Measurements from ENCODE around the gene UMAD1. TPM values are rescaled to one million over a fixed set of nuclear protein-coding genes. Genes with fewer than 3 reads are reported as not detected.

Gene UMAD1
- total RNA-seq, 1 donor = 13.8 TPM

DNA sequence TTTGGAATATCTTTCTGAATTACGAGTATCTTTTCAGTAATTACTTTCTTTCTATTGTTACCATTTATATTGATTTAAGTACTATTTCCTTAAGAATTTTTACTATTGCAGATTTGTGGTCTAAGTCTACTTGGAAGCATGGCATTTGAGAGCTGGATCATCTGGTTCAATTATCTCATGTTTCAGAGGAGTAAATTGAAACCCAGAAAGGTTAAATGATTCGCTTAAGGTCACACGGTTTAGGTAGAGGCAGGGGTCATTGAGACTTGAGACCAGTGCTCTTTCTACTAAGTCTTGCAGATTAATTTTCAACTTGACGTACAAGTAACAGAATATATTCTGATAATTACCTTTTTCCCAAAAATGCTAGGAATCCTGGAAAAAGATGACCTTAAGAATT is 218.9 kb downstream of the UMAD1 start:
- H3K4me3 ChIP-seq (ENCODE audit: low read depth, low read length) = no peak overlapping the region
- TF ChIP-seq, protein P1, sequence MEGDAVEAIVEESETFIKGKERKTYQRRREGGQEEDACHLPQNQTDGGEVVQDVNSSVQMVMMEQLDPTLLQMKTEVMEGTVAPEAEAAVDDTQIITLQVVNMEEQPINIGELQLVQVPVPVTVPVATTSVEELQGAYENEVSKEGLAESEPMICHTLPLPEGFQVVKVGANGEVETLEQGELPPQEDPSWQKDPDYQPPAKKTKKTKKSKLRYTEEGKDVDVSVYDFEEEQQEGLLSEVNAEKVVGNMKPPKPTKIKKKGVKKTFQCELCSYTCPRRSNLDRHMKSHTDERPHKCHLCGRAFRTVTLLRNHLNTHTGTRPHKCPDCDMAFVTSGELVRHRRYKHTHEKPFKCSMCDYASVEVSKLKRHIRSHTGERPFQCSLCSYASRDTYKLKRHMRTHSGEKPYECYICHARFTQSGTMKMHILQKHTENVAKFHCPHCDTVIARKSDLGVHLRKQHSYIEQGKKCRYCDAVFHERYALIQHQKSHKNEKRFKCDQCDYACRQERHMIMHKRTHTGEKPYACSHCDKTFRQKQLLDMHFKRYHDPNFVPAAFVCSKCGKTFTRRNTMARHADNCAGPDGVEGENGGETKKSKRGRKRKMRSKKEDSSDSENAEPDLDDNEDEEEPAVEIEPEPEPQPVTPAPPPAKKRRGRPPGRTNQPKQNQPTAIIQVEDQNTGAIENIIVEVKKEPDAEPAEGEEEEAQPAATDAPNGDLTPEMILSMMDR (IDR thresholded peaks at IDR 0.05; ENCODE audit: insufficient read depth, low read depth, low read length) = no peak
- no peak for DNase-seq (ENCODE audit: low read depth)

DNA sequence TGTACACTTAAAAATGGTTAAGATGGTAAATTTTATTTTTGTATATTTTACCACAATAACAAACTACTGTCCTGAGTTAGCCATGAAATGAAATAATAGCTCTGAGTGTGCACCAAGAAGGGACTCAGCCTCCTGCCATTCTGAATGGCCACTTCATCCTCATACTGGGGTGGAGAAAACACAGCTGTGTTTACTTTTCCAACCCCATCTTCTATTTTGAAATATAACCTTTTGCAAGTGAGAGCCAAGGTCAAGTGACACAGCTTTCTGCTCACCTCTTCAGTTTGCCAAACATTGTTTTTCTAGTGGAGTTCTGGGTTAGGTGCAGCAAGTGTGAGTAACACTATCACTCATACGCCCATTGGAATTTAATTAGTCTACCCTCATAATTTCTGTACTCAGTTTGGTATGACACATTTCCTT is 220.7 kb downstream of the UMAD1 start:
- TF ChIP-seq, protein P1 (IDR thresholded peaks at IDR 0.05; ENCODE audit: insufficient read depth, low read depth, low read length) = no peak
- H3K4me3 ChIP-seq (ENCODE audit: low read depth, low read length) = no peak overlapping the region
- DNase-seq (ENCODE audit: low read depth) = peak; percentile 58

DNA sequence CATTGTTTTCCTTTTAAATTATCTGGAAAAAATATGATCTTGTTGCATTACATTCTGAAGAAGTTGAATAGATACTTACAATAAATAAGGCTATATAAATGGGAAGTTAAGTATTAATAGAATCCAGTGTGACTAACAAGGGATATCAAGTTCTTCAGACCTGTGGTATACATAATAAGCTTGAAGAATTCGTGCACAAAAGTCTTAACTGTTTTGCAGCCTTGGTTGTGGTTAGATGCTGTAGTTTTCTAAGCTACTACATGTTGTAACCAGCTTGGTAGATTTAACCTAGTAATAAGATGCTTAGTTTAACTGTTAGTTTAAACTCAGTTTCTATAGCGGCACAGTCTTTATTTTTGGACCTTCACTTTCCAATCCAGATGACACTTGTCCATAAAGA is 221.8 kb downstream of the UMAD1 start:
- no peak for DNase-seq (ENCODE audit: low read depth)

DNA sequence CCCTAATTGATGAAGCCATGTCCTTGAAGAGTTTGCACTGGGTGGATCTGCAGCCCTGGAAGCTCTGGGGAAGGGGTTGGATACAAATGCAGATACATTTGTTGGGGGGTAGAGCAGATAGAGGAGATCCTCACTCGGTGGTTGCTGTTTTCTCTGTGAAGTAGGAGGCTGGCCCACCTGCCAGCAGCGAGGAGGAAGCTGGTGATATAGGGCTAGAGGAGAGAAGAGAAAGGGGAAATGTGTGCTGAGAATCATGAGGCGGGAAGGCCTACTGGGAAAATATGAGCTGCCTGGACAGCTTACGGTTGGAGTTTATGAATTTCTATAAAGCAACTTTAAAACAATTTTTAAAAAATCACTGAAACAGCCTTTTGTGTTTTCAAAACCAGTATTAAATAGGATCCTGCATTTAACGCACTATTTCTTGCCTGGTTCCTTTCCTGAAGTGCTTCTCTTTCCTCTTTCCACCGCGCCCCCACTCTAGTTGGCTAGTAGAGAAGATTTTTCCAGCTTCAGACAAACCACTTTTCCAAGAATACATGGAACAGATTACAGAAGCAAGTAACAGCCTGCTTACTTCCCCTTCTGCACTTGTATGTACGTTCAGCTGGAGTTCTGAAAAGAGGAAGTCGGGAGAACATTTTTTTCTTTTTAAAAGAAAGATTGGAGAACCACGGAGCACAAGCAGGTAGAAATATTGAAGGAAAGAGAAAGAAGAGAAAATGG is 227.5 kb downstream of the UMAD1 start:
- no peak for DNase-seq (ENCODE audit: low read depth)
- no peak overlapping the region for H3K4me3 ChIP-seq (ENCODE audit: low read depth, low read length)
- TF ChIP-seq, protein P1 (IDR thresholded peaks at IDR 0.05; ENCODE audit: insufficient read depth, low read depth, low read length) = no peak

More for the DNA sequence above, 221.8 kb downstream of the UMAD1 start:
- no peak overlapping the region for H3K4me3 ChIP-seq (ENCODE audit: low read depth, low read length)
- TF ChIP-seq, protein P1 (IDR thresholded peaks at IDR 0.05; ENCODE audit: insufficient read depth, low read depth, low read length) = no peak

DNA sequence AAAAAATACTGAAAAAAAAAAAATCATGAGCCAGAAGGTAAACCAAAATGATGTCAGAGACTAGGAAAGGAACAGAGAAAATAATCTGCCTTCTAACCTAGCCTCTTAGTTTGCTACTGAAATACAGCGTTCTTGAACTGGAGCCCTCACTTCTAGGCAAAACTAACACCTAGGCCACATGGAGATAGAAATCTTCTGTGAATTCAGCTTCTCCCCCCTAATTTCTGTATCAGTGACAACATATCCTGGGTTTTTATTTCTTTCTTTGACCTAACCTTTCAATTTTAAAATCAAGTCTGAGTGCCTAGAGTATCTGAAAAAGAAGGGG is 228.0 kb downstream of the UMAD1 start:
- H3K4me3 ChIP-seq (ENCODE audit: low read depth, low read length) = no peak overlapping the region
- no peak for DNase-seq (ENCODE audit: low read depth)
- TF ChIP-seq, protein P1 (IDR thresholded peaks at IDR 0.05; ENCODE audit: insufficient read depth, low read depth, low read length) = no peak

DNA sequence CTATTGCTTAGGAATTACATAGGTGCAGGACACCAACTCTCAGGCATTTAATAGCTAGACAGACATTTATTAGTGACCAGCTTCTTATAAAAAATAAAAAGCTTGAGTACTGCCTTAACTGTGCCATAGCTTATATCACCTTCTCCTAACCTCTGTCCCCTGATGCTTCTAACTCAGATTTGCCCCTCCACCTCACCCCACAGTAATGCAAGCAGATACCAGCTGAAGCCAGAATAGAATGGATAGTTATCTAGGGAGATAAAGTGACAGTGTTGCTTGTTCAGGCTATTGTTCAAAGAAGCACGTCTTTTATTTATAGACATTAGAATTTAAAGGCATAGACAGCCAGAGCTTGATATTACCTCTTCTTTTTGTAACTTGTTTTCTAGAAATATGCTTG is 228.5 kb downstream of the UMAD1 start:
- TF ChIP-seq, protein P1 (IDR thresholded peaks at IDR 0.05; ENCODE audit: insufficient read depth, low read depth, low read length) = no peak
- no peak overlapping the region for H3K4me3 ChIP-seq (ENCODE audit: low read depth, low read length)
- DNase-seq (ENCODE audit: low read depth) = no peak

DNA sequence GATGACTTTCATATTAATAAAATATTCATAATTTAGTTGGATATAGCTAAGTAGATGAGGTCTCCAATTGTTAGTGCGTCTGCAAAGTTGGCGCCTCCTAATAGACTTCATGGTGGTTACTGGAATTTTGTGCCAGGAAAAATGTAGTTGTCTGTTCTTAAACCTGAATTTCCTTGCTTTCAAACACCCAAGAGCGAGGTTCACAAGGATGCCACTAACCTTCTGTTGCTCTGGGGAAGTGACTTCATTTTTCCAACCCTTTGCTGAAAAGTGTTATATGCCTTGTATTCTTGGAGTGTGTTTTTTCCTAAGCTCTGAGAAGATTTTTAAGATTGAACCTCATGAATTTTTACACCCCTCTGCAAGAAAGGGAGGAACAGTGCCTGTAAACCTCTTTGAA is 229.1 kb downstream of the UMAD1 start:
- no peak for DNase-seq (ENCODE audit: low read depth)
- TF ChIP-seq, protein P1 (IDR thresholded peaks at IDR 0.05; ENCODE audit: insufficient read depth, low read depth, low read length) = no peak
- no peak overlapping the region for H3K4me3 ChIP-seq (ENCODE audit: low read depth, low read length)
